CD4-positive, alpha-beta T cell (primary cell): ENCODE results near the gene NR2C2AP. TPM values are rescaled to one million over a fixed set of nuclear protein-coding genes. Genes with fewer than 3 reads are reported as not detected.
A peak's percentile ranks its signal among the peaks of the same experiment; 100 is the strongest.

Experiments
- ATAC-seq: fragments of 200-7000 bp; cut with Tn5 transposase; one replicate; pipeline ENCODE4 v1.10.0; 2022; ENCODE audit warnings: mild to moderate bottlenecking; ENCODE audit not compliant: poor library complexity
- CTCF ChIA-PET: fragments of 350-600 bp; sonication (Branson Sonifier 250); formaldehyde crosslinking; loops from one replicate; lab custom pipeline; 2021; ENCODE audit warnings: antibody characterized with exemption, inconsistent platforms; lab: Charles Lee
- POLR2A ChIA-PET: fragments of 350-600 bp; sonication (Branson Sonifier 250); formaldehyde crosslinking; loops from one replicate; lab custom pipeline; 2021; ENCODE audit warnings: antibody characterized with exemption, inconsistent platforms; lab: Charles Lee
- DNase-seq, 14 experiments: peaks; one replicate each; pipeline ENCODE4 v3.0.0-alpha.2; 2013 to 2020; ENCODE audit warnings: mixed read lengths in 2 of 14
- H3K27ac ChIP-seq, 2 donors: one replicate each; pipeline versions ENCODE4 v1.5.1 to v1.7.0; 2013; ENCODE audit warnings: low read length in 2 of 2, low read depth in 1 of 2, mild to moderate bottlenecking in 1 of 2
- H3K27me3 ChIP-seq, 2 experiments: 1 replicate in 1 of 2; 2 replicates in 1 of 2; pipeline versions ENCODE4 v1.6.1 to v1.7.0; 2013; ENCODE audit warnings: low read length in 2 of 2, control low read depth in 1 of 2, mild to moderate bottlenecking in 1 of 2, moderate library complexity in 1 of 2; ENCODE audit not compliant: insufficient read depth in 2 of 2, control insufficient read depth in 1 of 2
- H3K36me3 ChIP-seq: one replicate; pipeline ENCODE4 v1.6.1; 2013; ENCODE audit warnings: low read length, control low read depth; ENCODE audit not compliant: insufficient read depth
- H3K4me1 ChIP-seq: one replicate; pipeline ENCODE4 v1.6.1; 2013; ENCODE audit warnings: low read length, control low read depth; ENCODE audit not compliant: insufficient read depth
- H3K4me3 ChIP-seq: one replicate; pipeline ENCODE4 v1.5.1; 2013; ENCODE audit warnings: mild to moderate bottlenecking, low read length, moderate library complexity
- H3K9me3 ChIP-seq, 2 experiments: 1 replicate in 1 of 2; 2 replicates in 1 of 2; pipeline versions ENCODE4 v1.6.1 to v1.7.0; 2013; ENCODE audit warnings: low read length in 2 of 2, mild to moderate bottlenecking in 2 of 2, control low read depth in 1 of 2, moderate library complexity in 1 of 2; ENCODE audit not compliant: control insufficient read depth in 1 of 2, insufficient read depth in 1 of 2
- H3K27ac Mint-ChIP-seq: one replicate; pipeline ENCODE4 v1.8.0; 2020; ENCODE audit warnings: mixed read lengths
- H3K27me3 Mint-ChIP-seq: one replicate; pipeline ENCODE4 v1.8.0; 2021; ENCODE audit warnings: mixed read lengths
- H3K36me3 Mint-ChIP-seq: one replicate; pipeline ENCODE4 v1.8.0; 2021; ENCODE audit warnings: low read depth, mixed read lengths
- H3K4me1 Mint-ChIP-seq: one replicate; pipeline ENCODE4 v1.8.0; 2021; ENCODE audit warnings: low read depth, mixed read lengths
- H3K4me3 Mint-ChIP-seq: one replicate; pipeline ENCODE4 v1.8.0; 2020; ENCODE audit warnings: mild to moderate bottlenecking, mixed read lengths
- H3K9me3 Mint-ChIP-seq: one replicate; pipeline ENCODE4 v1.8.0; 2020; ENCODE audit warnings: mixed read lengths
- intact Hi-C, 2 experiments: fragments of 100-400 bp; cut with DNase I in 1 of 2; cut with micrococcal nuclease in 1 of 2; formaldehyde crosslinking; loops; one replicate each; pipeline versions ENCODE4 v1.15.1 to v1.9.0; 2023 to 2025; cut with DNase I, micrococcal nuclease
- polyA plus RNA-seq, 2 donors: library from polyadenylated mRNA; unstranded; fragments of 120-200 nt; gene quantifications; one replicate each; pipeline ENCODE4 v1.2.1, GENCODE V29; 2013
- total RNA-seq, 174 experiments: library from RNA in 2 of 174; stranded (reverse) in 2 of 174; gene quantifications; one replicate each; pipeline ENCODE4 v1.2.3 and lab custom pipeline; 2021 to 2026
- TF ChIP-seq, protein P1 (sequence below): fragments of 200-600 bp; IDR thresholded peaks from one replicate; pipeline ENCODE4 v1.8.0; 2022; ENCODE audit warnings: antibody characterized with exemption, mild to moderate bottlenecking

NR2C2AP gene, protein sequence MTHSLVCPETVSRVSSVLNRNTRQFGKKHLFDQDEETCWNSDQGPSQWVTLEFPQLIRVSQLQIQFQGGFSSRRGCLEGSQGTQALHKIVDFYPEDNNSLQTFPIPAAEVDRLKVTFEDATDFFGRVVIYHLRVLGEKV
- total RNA-seq (10 to 100 TPM; 10.5 to 11.5 TPM), total RNA-seq (lab: John Stamatoyannopoulos, UW) (7.9 to 48.8 (median 23.3) reads per million in 172 experiments)
- polyA plus RNA-seq (2013, experiment 1 of 2): 25.0 TPM
- 24.7 TPM for polyA plus RNA-seq (2013, experiment 2 of 2)

DNA sequence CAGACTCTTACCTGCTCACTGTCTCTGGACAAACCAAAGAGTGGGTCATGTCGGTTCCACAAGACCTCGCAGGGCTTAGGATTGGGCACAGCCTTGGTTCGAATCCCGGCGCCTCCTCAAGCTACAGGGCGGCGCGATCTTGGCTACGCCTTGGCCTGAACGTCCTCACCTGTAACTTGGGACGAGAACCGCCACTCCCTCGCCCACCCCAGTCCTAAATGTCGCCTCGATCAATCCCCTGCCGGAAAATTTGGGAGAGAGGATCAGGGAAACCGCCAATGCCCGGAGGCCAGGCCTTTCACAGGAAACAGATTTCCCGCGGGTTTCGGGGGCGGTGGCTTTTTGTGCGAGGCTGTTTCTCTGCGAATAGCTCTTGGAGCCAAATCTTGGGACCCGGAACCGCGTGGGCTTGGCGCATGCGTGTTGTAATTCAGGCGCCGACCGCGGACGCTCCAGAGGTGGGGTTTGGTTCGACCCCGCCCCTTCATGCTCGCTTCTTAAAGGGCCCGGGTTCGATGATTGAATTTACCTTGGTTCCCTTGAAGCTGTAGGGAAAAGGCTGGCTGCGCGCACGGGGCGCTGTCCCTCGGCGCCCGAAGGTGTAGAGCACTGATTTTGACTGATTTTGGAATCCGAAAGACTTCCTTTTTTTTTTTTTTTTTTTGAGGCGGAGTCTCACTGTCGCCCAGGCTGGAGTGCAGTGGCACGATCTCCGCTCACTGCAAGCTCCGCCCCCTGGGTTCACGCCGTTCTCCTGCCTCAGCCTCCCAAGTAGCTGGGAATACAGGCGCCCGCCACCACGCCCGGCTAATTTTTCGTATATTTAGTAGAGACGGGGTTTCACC is at the start of gene NR2C2AP:
Gene NR2C2AP, minus strand, starts transcription at position 403 of the 845 bp plus-strand sequence. Its CDS starts 354 bp downstream, at position 49.
- Histone ChIP-seq H3K36me3 (peaks cover 19% of the 10 kb centered on the region), H3K27me3 (no peaks in the 10 kb centered on the region), H3K4me3 (peak within 1 kb of the TSS; percentile 89), H3K4me1 (peaks cover 48% of the 10 kb centered on the region), H3K9me3 (peaks cover 0 to 12% of the 10 kb centered on the region in 2 experiments), H3K27ac (peak within 1 kb of the TSS; percentile 77 to 82)
- ChIA-PET POLR2A (interaction anchor here (0.6 to 4.5 kb wide), 8 partner anchors 9 to 786 kb away, joined by 3 to 80 read pairs (median 4); partner anchors contain the start of genes BORCS8, COPE, DDX49 and RFXANK), CTCF (interaction anchor here (0.7 to 1.4 kb wide), 6 partner anchors 10 to 943 kb away, joined by 3 to 6 read pairs (median 4); partner anchors contain the start of gene BORCS8)
- H3K27me3 Mint-ChIP-seq: peaks cover 12% of the 10 kb centered on the region
- peak; percentile 83 to 97 (median 89) for DNase-seq
- intact Hi-C loops: loop anchor here (1.0 kb wide), 2 partner anchors 10 to 11 kb away; partner anchors contain the start of genes BORCS8 (in 1 of the 2) and RFXANK (in 1 of the 2)
- peaks cover 19% of the 10 kb centered on the region for H3K36me3 Mint-ChIP-seq
- H3K4me3 Mint-ChIP-seq: peak within 1 kb of the TSS; percentile 94
- H3K27ac Mint-ChIP-seq: peak within 1 kb of the TSS; percentile 94
- H3K4me1 Mint-ChIP-seq: peaks cover 29% of the 10 kb centered on the region
- TF ChIP-seq, protein P1, sequence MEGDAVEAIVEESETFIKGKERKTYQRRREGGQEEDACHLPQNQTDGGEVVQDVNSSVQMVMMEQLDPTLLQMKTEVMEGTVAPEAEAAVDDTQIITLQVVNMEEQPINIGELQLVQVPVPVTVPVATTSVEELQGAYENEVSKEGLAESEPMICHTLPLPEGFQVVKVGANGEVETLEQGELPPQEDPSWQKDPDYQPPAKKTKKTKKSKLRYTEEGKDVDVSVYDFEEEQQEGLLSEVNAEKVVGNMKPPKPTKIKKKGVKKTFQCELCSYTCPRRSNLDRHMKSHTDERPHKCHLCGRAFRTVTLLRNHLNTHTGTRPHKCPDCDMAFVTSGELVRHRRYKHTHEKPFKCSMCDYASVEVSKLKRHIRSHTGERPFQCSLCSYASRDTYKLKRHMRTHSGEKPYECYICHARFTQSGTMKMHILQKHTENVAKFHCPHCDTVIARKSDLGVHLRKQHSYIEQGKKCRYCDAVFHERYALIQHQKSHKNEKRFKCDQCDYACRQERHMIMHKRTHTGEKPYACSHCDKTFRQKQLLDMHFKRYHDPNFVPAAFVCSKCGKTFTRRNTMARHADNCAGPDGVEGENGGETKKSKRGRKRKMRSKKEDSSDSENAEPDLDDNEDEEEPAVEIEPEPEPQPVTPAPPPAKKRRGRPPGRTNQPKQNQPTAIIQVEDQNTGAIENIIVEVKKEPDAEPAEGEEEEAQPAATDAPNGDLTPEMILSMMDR: no peak
- H3K9me3 Mint-ChIP-seq: no peaks in the 10 kb centered on the region
- ATAC-seq: peak; percentile 93

DNA sequence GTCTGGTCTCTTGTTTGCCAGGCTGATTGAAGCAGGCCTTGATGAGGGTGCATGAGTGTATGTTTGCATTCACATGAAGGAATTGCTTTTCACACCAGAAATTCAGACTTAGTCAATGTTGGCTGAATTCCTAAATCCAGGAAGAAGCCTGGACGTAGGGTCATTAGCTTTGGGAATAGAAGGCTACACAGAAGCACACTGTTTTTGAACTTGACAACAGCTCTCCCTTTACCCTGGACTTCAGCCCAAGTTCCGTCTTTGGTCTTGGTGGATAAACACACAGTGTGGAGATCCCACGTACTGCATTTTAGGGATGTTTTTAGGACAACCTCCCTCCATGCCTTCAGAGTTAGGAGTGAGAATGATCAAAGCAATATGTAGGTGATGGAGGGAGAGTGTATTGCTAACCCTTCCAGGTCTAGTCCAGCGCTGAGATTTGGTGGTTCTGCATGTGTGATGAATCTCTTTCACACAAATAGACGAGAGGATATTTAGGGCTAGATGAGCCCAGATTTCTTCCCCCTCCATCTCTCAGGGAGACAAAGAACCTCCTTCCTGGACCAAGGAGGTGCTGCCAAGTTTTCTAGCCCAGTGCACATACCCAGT is 47.1 kb upstream of the NR2C2AP start:
- no peak overlapping the region for H3K27ac ChIP-seq
- no peaks in the 10 kb centered on the region for H3K4me1 ChIP-seq
- H3K9me3 Mint-ChIP-seq: no peaks in the 10 kb centered on the region
- ChIA-PET CTCF (no interaction called here), POLR2A (no interaction called here)
- peaks cover 4 to 13% of the 10 kb centered on the region in 2 experiments for H3K27me3 ChIP-seq
- TF ChIP-seq, protein P1: no peak
- H3K36me3 ChIP-seq: no peaks in the 10 kb centered on the region
- intact Hi-C loops: no loop called here
- DNase-seq (no peak), ATAC-seq (no peak)
- H3K9me3 ChIP-seq: no peaks in the 10 kb centered on the region
- no peak overlapping the region for H3K4me3 ChIP-seq
- no peak overlapping the region for H3K27ac Mint-ChIP-seq
- peaks cover 48% of the 10 kb centered on the region for H3K27me3 Mint-ChIP-seq
- H3K36me3 Mint-ChIP-seq: no peaks in the 10 kb centered on the region
- H3K4me1 Mint-ChIP-seq: no peaks in the 10 kb centered on the region
- H3K4me3 Mint-ChIP-seq: no peak overlapping the region

DNA sequence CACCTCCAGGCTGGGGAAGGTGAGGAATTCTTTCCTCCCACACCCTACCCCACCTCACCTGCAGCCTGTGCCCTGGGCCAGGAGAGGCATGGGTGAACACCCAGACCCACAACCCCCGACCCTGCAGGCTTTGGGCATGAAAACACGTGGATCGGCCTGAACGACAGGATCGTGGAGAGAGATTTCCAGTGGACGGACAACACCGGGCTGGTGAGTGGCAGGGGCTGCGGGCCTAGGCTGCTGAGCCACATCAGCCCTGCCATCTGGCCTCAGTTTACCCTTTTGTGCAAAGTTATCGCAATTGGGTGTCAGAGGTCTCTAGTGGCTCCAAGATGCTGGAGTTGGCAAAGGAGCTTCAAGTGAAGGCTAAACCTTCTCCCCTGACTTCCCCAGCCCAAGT is 37.3 kb upstream of the NR2C2AP start:
- H3K4me1 Mint-ChIP-seq: no peaks in the 10 kb centered on the region
- H3K4me3 Mint-ChIP-seq: no peak overlapping the region

More for the DNA sequence above, 37.3 kb upstream of the NR2C2AP start:
- Mint-ChIP-seq H3K27ac (no peak overlapping the region), H3K27me3 (peaks cover 23% of the 10 kb centered on the region), H3K9me3 (peaks cover 3% of the 10 kb centered on the region), H3K36me3 (no peaks in the 10 kb centered on the region)
- DNase-seq (no peak), ATAC-seq (no peak)
- Histone ChIP-seq H3K27ac (no peak overlapping the region), H3K4me1 (no peaks in the 10 kb centered on the region), H3K36me3 (no peaks in the 10 kb centered on the region), H3K4me3 (no peak overlapping the region), H3K27me3 (peaks cover 0 to 8% of the 10 kb centered on the region in 2 experiments), H3K9me3 (peaks cover 4 to 16% of the 10 kb centered on the region in 2 experiments)
- ChIA-PET POLR2A (no interaction called here), CTCF (no interaction called here)
- intact Hi-C loops: no loop called here
- TF ChIP-seq, protein P1: no peak
